Left ventricle myocardium inferior (tissue), 1 donor: ENCODE measurements around the gene JPT1. TPM values are rescaled to one million over a fixed set of nuclear protein-coding genes. Genes with fewer than 3 reads are reported as not detected.

Experiments
- DNase-seq: peaks from one replicate; pipeline ENCODE4 v3.0.0-alpha.2; 2020
- H3K27ac ChIP-seq: fragments of 200-600 bp; replicated peaks from 2 replicates; pipeline ENCODE4 v1.8.0; 2021
- H3K27me3 ChIP-seq: fragments of 200-600 bp; 2 replicates; pipeline ENCODE4 v1.8.0; 2021; ENCODE audit warnings: low read depth
- H3K36me3 ChIP-seq: fragments of 200-600 bp; 2 replicates; pipeline ENCODE4 v1.8.0; 2021
- H3K4me1 ChIP-seq: fragments of 200-600 bp; 2 replicates; pipeline ENCODE4 v1.8.0; 2021
- H3K4me3 ChIP-seq: fragments of 200-600 bp; 2 replicates; pipeline ENCODE4 v1.8.0; 2021; ENCODE audit warnings: mild to moderate bottlenecking, moderate library complexity
- H3K9me3 ChIP-seq: fragments of 200-600 bp; replicated peaks from 2 replicates; pipeline ENCODE4 v1.8.0; 2021
- intact Hi-C: fragments of 100-400 bp; cut with micrococcal nuclease; formaldehyde crosslinking; loops from one replicate; pipeline ENCODE4 v1.11.0; 2022
- total RNA-seq: library from RNA; stranded (reverse); fragmentation: NEBNext Ultra II Directional; extraction: Animal tissue kit (Norgen Biotek cat#: 25700); gene quantifications from one replicate; pipeline ENCODE4 v1.2.1, GENCODE V29; 2021
- TF ChIP-seq, protein P1 (sequence below): fragments of 200-600 bp; IDR thresholded peaks from 2 replicates; pipeline ENCODE4 v1.8.0; 2021; ENCODE audit warnings: antibody characterized with exemption, mild to moderate bottlenecking, borderline replicate concordance
- donor health status: DM: no; HTN: yes; CAD: no; lungs with severe emphysema.

Gene JPT1
- total RNA-seq, 1 donor from 2014 or later, result 13.8 TPM

DNA sequence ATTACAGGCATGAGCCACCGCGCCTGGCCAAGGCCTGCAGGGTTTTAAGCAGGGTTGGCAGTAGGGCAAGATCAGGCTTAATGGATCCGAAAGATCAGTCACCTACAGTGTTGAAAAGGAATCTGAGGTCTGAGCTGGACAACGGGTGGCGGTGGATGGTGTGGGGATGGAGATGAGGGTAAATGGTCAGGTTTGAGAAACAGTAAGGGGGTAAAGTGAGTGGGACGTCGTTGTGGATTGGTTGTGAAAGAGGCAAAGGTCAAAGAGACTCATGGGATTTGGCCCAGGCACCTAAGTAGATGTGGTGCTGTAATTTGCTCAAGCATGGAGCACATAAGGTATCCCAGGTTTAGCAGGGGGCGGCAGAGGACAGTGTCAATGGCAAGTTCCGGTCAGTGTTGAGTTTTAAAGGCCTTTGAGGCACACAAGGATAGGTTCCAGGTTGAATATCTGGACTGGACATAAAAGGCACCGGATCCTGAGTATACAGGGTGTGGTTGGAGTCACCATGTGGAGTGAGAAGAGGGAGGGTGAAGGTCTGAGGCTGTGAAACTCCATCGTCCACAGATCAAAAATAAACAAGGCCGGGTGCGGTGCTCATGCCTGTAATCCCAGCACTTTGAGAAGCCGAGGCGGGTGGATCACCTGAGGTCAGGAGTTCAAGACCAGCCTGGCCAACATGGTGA is 67.7 kb downstream of the JPT1 start:
- TF ChIP-seq, protein P1, sequence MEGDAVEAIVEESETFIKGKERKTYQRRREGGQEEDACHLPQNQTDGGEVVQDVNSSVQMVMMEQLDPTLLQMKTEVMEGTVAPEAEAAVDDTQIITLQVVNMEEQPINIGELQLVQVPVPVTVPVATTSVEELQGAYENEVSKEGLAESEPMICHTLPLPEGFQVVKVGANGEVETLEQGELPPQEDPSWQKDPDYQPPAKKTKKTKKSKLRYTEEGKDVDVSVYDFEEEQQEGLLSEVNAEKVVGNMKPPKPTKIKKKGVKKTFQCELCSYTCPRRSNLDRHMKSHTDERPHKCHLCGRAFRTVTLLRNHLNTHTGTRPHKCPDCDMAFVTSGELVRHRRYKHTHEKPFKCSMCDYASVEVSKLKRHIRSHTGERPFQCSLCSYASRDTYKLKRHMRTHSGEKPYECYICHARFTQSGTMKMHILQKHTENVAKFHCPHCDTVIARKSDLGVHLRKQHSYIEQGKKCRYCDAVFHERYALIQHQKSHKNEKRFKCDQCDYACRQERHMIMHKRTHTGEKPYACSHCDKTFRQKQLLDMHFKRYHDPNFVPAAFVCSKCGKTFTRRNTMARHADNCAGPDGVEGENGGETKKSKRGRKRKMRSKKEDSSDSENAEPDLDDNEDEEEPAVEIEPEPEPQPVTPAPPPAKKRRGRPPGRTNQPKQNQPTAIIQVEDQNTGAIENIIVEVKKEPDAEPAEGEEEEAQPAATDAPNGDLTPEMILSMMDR, result no peak
- Histone ChIP-seq H3K27ac (peak overlapping the region; percentile 92), H3K4me1 (peaks cover 36% of the 10 kb centered on the region), H3K36me3 (no peaks in the 10 kb centered on the region), H3K4me3 (no peak overlapping the region), H3K9me3 (no peaks in the 10 kb centered on the region), H3K27me3 (no peaks in the 10 kb centered on the region)
- intact Hi-C loops, result no loop called here
- DNase-seq, result no peak

Other genes with a start within 250 kb of the JPT1 start
- not detected for gene USH1G, start 231.3 kb downstream of the JPT1 start, total RNA-seq
- not detected for gene OTOP2, start 230.2 kb downstream of the JPT1 start, total RNA-seq
- not detected for gene OTOP3, start 218.6 kb downstream of the JPT1 start, total RNA-seq
- 7.2 TPM for gene HID1, start 181.8 kb downstream of the JPT1 start, total RNA-seq
- 17.4 TPM for gene CDR2L, start 166.9 kb downstream of the JPT1 start, total RNA-seq
- 50.6 TPM for gene MRPL58, start 141.8 kb downstream of the JPT1 start, total RNA-seq
- 809 TPM for gene ATP5PD, start 107.5 kb downstream of the JPT1 start, total RNA-seq
- 23.1 TPM for gene KCTD2, start 107.3 kb downstream of the JPT1 start, total RNA-seq
- 8.4 TPM for gene SLC16A5, start 66.6 kb downstream of the JPT1 start, total RNA-seq
- gene ARMC7, start 44.5 kb downstream of the JPT1 start, total RNA-seq, result 6.2 TPM
- gene NT5C, start 22.8 kb downstream of the JPT1 start, total RNA-seq, result 25.9 TPM
- gene SUMO2, start 28.4 kb upstream of the JPT1 start, total RNA-seq, result 183 TPM
- gene NUP85, start 51.2 kb upstream of the JPT1 start, total RNA-seq, result 21.2 TPM
- 18.8 TPM for gene GGA3, start 107.1 kb upstream of the JPT1 start, total RNA-seq
- 115 TPM for gene MRPS7, start 107.4 kb upstream of the JPT1 start, total RNA-seq
- 11.9 TPM for gene MIF4GD, start 116.7 kb upstream of the JPT1 start, total RNA-seq
- gene SLC25A19, start 134.9 kb upstream of the JPT1 start, total RNA-seq, result 16.0 TPM